Upper lobe of left lung (tissue), 4 donors: ENCODE results near the gene TSPY2.
"Not testable (repeated sequence)": the region's sequence is repeated elsewhere in the genome, so short reads cannot be mapped to it uniquely, and the experiment has no call there.

Source experiments
- CTCF ChIP-seq, 6 experiments: fragments of 450-650 bp in 4 of 6; fragments of 200-600 bp in 2 of 6; sonication (generic) in 2 of 6; IDR thresholded peaks; one replicate each; pipeline ENCODE4 v1.5.1; 2016 to 2019; ENCODE audit warnings: antibody characterized with exemption in 6 of 6
- POLR2A ChIP-seq, 4 donors: fragments of 450-650 bp; IDR thresholded peaks; one replicate each; pipeline ENCODE4 v1.5.1; 2016 to 2017; ENCODE audit warnings: antibody characterized with exemption in 4 of 4, mild to moderate bottlenecking in 2 of 4

- TF ChIP-seq POLR2A, CTCF (IDR thresholded peaks at IDR 0.05): not testable (repeated sequence)
Measured at GRCh38 chrY:6217045-6217444, 29.0 kb upstream of the TSPY2 start.
